ENCODE results near the gene PDCL2. TPM values are rescaled to one million over a fixed set of nuclear protein-coding genes. Genes with fewer than 3 reads are reported as not detected.

Gene PDCL2
- total and polyA plus RNA-seq, 10 donors, result not detected

DNA sequence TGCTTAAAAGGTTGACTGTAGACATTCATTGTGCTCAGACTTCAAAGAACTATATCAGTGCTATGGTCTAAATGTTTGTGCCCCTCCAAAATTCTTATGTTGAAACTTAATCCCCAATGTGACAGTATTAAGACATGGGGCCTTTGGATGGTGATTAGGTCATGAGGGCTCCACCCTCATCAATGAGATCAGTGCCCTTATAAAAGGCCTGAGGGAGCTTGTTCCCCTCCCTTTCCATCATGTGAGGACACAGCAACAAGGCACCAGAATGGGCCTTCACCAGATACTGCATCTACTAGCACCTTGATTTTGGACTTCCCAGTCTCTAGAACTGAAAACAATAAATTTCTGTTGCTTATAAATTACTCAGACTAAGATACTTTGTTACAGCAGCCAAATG is 73.6 kb downstream of the PDCL2 start:
- Histone ChIP-seq H3K4me3 (no peak overlapping the region), H3K9me3 (peaks cover 0 to 8% (median 0%) of the 10 kb centered on the region in 8 donors), H3K27ac (no peak overlapping the region), H3K4me1 (no peaks in the 10 kb centered on the region), H3K27me3 (replicated peaks in 1 of 7) (no peaks in the 10 kb centered on the region), H3K36me3 (no peaks in the 10 kb centered on the region)
- intact Hi-C loops (cut with DNase I; ENCODE audit: low total_unique reads), result no loop called here
- no peak for DNase-seq
- no peak for TF ChIP-seq POLR2A (IDR thresholded peaks at IDR 0.05)

DNA sequence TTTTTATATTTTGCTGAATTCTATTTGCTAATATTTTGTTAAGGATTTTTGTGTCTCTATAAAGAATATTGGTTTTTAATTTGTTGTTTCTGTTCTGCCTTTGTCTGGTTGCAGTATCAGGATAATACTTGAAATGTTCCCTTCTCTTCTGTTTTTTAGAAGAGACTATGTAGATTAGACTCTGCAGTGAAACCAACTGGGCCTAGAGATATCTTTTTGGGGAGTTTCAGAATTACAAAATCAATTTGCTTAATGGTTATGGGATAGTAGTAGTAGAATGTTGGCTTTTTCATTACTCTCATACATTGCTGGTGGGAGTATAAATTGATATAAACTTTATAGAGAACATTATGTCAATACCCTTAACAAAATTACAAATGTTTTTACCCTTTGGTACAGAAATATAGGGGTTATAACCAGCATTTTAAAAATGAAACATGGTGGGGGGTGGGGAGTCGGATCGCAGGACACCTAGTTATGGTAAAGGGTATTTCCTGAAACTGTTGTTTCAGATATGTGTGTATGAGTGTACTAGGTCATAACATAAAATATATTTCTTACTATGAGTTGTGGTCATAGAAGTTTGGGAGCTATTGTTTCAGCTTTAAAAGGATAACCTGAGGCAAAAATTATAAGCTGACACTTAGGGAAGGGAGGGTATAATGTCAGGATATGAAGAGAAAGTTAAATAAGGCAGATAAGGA is 74.4 kb downstream of the PDCL2 start:
- Histone ChIP-seq H3K4me3 (no peak overlapping the region), H3K9me3 (peaks cover 0 to 8% (median 0%) of the 10 kb centered on the region in 8 donors), H3K4me1 (no peaks in the 10 kb centered on the region), H3K36me3 (no peaks in the 10 kb centered on the region), H3K27me3 (replicated peaks in 1 of 7) (no peaks in the 10 kb centered on the region), H3K27ac (no peak overlapping the region)
- WGBS, 5 donors, result 63 to 81% (median 74%) methylated on average over 2 of the region's 2 CpGs
- intact Hi-C loops (cut with DNase I; ENCODE audit: low total_unique reads), result no loop called here
- DNase-seq, result no peak
- TF ChIP-seq, protein P1, sequence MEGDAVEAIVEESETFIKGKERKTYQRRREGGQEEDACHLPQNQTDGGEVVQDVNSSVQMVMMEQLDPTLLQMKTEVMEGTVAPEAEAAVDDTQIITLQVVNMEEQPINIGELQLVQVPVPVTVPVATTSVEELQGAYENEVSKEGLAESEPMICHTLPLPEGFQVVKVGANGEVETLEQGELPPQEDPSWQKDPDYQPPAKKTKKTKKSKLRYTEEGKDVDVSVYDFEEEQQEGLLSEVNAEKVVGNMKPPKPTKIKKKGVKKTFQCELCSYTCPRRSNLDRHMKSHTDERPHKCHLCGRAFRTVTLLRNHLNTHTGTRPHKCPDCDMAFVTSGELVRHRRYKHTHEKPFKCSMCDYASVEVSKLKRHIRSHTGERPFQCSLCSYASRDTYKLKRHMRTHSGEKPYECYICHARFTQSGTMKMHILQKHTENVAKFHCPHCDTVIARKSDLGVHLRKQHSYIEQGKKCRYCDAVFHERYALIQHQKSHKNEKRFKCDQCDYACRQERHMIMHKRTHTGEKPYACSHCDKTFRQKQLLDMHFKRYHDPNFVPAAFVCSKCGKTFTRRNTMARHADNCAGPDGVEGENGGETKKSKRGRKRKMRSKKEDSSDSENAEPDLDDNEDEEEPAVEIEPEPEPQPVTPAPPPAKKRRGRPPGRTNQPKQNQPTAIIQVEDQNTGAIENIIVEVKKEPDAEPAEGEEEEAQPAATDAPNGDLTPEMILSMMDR (IDR thresholded peaks at IDR 0.05 in 8 of 11, conservative IDR thresholded peaks at IDR 0.05 in 3 of 11), result no peak
- no peak for TF ChIP-seq POLR2A (IDR thresholded peaks at IDR 0.05)
- TF ChIP-seq POLR2AphosphoS5 (IDR thresholded peaks at IDR 0.05), result no peak

DNA sequence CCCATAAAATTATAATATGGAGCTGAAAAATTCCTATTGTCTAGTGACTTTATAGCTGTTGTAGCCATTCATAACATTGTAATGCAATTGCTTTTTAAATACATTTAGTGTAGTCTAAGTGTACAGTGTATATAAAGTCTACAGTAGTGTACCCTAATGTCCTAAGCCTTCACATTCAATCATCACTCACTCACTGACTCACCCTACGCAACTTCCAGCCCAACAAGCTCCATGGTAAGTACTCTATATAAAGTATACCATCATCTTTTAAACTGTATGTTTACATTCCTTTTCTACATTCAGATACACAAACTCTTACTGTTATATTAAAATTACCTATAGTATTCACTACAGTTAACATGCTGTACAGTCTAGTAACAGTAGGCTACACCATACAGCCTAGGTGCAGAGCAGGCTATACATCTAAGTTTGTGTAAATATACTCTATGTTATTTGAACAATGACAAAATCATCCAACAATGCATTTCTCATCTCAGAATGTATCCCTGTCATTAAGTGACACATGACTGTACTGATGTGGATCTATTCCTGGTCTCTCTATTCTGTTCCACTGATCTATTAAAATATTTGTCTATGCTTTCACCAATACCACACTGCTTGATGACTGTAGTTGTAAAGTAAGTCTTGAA is 79.0 kb downstream of the PDCL2 start:
- H3K9me3 ChIP-seq, result peaks cover 0 to 5% (median 0%) of the 10 kb centered on the region in 8 donors
- WGBS, 5 donors, result 97 to 100% (median 98%) methylated on average over 1 of the region's 1 CpG
- intact Hi-C loops (cut with DNase I; ENCODE audit: low total_unique reads), result no loop called here
- DNase-seq, result no peak
- H3K4me1 ChIP-seq, result peaks cover 0 to 5% (median 1%) of the 10 kb centered on the region in 6 donors
- no peak overlapping the region for H3K27ac ChIP-seq
- H3K4me3 ChIP-seq, result no peak overlapping the region
- H3K27me3 ChIP-seq (replicated peaks in 1 of 7), result no peaks in the 10 kb centered on the region
- TF ChIP-seq, protein P1 (IDR thresholded peaks at IDR 0.05 in 8 of 11, conservative IDR thresholded peaks at IDR 0.05 in 3 of 11), result no peak
- no peak for TF ChIP-seq POLR2AphosphoS5 (IDR thresholded peaks at IDR 0.05)
- no peak for TF ChIP-seq POLR2A (IDR thresholded peaks at IDR 0.05)
- peaks cover 0 to 13% (median 0%) of the 10 kb centered on the region in 6 donors for H3K36me3 ChIP-seq

DNA sequence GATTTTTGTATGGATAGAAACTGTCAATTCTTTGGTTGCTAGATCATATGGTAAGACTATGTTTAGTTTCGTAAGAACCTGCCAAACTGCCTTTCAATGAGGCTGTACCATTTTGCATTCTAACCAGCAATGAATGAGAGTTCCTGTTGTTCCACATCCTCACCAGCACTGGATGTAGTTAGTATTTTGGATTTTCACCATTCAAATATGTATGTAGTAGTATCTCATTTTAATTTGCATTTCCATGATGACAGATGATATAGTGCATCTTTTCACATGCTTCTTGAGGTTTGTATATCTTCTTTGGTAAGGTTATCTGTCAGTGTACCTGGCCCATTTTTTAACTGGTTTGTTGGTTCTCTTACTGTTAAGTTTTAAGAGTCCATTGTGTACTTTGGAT is 80.0 kb downstream of the PDCL2 start:
- TF ChIP-seq POLR2A (IDR thresholded peaks at IDR 0.05) (no peak), POLR2AphosphoS5 (IDR thresholded peaks at IDR 0.05) (no peak)
- TF ChIP-seq, protein P1 (IDR thresholded peaks at IDR 0.05 in 8 of 11, conservative IDR thresholded peaks at IDR 0.05 in 3 of 11), result no peak
- no peak for DNase-seq
- Histone ChIP-seq H3K27ac (no peak overlapping the region), H3K27me3 (replicated peaks in 1 of 7) (no peaks in the 10 kb centered on the region), H3K9me3 (peaks cover 0 to 5% (median 0%) of the 10 kb centered on the region in 8 donors), H3K4me3 (no peak overlapping the region), H3K36me3 (peaks cover 0 to 23% (median 0%) of the 10 kb centered on the region in 6 donors), H3K4me1 (peaks cover 0 to 5% (median 1%) of the 10 kb centered on the region in 6 donors)
- intact Hi-C loops (cut with DNase I; ENCODE audit: low total_unique reads), result no loop called here
- WGBS, 5 donors, result 90 to 100% (median 96%) methylated on average over 1 of the region's 1 CpG

All from spleen (tissue), 11 donors.